ENCODE data around the gene FBXO7. TPM values are rescaled to one million over a fixed set of nuclear protein-coding genes. Genes with fewer than 3 reads are reported as not detected.

Gene FBXO7
- total and polyA plus RNA-seq, 9 of the 15 experiments (the other 6 are each of a cell fraction or from before 2014, with no cell fraction given) = 34.0 to 162 (median 85.2) TPM

GRCh38 chr22:32532820-32533128 is 58.2 kb downstream of the FBXO7 start (continued):
- TF ChIP-seq RAD21 (CRISPR knock-in tag; conservative IDR thresholded peaks at IDR 0.05 in 1 of 2, IDR thresholded peaks at IDR 0.05 in 1 of 2) (0 out of 4 replicates have a peak, but pooled peaks of 1 of the 2 experiments have one; percentile 6), BRD4 (IDR thresholded peaks at IDR 0.05) (no peak), NFRKB (IDR thresholded peaks at IDR 0.05; ENCODE audit: low read depth) (no peak), GTF3C2 (IDR thresholded peaks at IDR 0.05; ENCODE audit: borderline replicate concordance, extremely low read depth, insufficient read length) (no peak), TRIM28 (IDR thresholded peaks at IDR 0.05) (no peak), RBM17 (IDR thresholded peaks at IDR 0.05; ENCODE audit: borderline replicate concordance, low read depth, low read length) (no peak), CAMTA2 (CRISPR knock-in tag; conservative IDR thresholded peaks at IDR 0.05) (no peak), SREBF2 (CRISPR knock-in tag; IDR thresholded peaks at IDR 0.05) (no peak), TCF15 (CRISPR knock-in tag; IDR thresholded peaks at IDR 0.05) (no peak), PREB (CRISPR knock-in tag; IDR thresholded peaks at IDR 0.05) (no peak), ZNF609 (CRISPR knock-in tag; IDR thresholded peaks at IDR 0.05; ENCODE audit: borderline replicate concordance) (no peak), EGR1 (conservative IDR thresholded peaks at IDR 0.05) (no peak), C11orf30 (IDR thresholded peaks at IDR 0.05; ENCODE audit: low read depth) (no peak), RERE (CRISPR knock-in tag; IDR thresholded peaks at IDR 0.05; ENCODE audit: borderline replicate concordance) (no peak)
